DND-41 (cell line): ENCODE measurements around the gene ITFG1.

Experiments used
- EZH2 ChIP-seq: IDR thresholded peaks from 3 replicates; pipeline ENCODE4 v1.6.1; 2012; ENCODE audit warnings: borderline replicate concordance, low read depth, mild to moderate bottlenecking, moderate library complexity, low read length, inconsistent platforms; ENCODE audit not compliant: severe bottlenecking
- TF ChIP-seq, protein P1 (sequence below): IDR thresholded peaks from 2 replicates; pipeline ENCODE4 v1.5.1; 2012; ENCODE audit warnings: borderline replicate concordance, low read length, moderate library complexity, mild to moderate bottlenecking; ENCODE audit not compliant: poor library complexity, severe bottlenecking; ENCODE audit errors: extremely low read depth

DNA sequence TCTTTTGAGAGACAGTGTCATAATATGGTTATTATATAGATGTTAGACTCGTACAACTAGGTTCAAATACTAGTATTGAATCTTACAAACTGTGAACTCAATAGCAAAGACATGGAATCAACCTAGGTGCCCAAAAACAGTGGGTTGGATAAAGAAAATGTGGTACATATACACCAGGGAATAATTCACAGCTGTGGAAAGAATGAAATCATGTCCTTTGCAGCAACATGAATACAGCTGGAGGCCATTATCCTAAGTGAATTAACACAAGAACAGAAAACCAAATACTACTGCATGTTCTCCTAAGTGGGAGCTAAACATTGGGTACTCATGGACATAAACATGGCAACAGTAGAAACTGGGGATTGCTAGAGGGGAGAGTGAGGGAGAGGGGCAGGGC, 8.4 kb upstream of the ITFG1 start:
- no peak for TF ChIP-seq EZH2
- TF ChIP-seq, protein P1, sequence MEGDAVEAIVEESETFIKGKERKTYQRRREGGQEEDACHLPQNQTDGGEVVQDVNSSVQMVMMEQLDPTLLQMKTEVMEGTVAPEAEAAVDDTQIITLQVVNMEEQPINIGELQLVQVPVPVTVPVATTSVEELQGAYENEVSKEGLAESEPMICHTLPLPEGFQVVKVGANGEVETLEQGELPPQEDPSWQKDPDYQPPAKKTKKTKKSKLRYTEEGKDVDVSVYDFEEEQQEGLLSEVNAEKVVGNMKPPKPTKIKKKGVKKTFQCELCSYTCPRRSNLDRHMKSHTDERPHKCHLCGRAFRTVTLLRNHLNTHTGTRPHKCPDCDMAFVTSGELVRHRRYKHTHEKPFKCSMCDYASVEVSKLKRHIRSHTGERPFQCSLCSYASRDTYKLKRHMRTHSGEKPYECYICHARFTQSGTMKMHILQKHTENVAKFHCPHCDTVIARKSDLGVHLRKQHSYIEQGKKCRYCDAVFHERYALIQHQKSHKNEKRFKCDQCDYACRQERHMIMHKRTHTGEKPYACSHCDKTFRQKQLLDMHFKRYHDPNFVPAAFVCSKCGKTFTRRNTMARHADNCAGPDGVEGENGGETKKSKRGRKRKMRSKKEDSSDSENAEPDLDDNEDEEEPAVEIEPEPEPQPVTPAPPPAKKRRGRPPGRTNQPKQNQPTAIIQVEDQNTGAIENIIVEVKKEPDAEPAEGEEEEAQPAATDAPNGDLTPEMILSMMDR, result no peak
